Measurements from ENCODE around the gene DAB2IP. TPM values are rescaled to one million over a fixed set of nuclear protein-coding genes. Genes with fewer than 3 reads are reported as not detected.

DAB2IP gene
- polyA plus RNA-seq, 1 experiment: 20.4 TPM

GRCh38 chr9:121692606-121693387, 41.4 kb downstream of the DAB2IP start:
- Histone ChIP-seq H3K27me3 (ENCODE audit: control insufficient read depth, insufficient read depth, low read length) (no peaks in the 10 kb centered on the region), H3K4me3 (ENCODE audit: low read depth, low read length) (no peak overlapping the region), H3K9me3 (ENCODE audit: control insufficient read depth, insufficient read depth, low read length) (no peaks in the 10 kb centered on the region), H3K27ac (ENCODE audit: low read depth, low read length) (no peak overlapping the region)
- no peak for DNase-seq (ENCODE audit: low read depth, low spot score)
- CTCF ChIA-PET: interaction anchor here (0.8 to 1.1 kb wide), 3 partner anchors 142 to 298 kb away, joined by 3 to 5 read pairs (median 3); no protein-coding TSS in a partner anchor
- no peak for TF ChIP-seq CTCF (IDR thresholded peaks at IDR 0.05; ENCODE audit: low read depth, low read length)
- POLR2A ChIA-PET: no interaction called here

DNA sequence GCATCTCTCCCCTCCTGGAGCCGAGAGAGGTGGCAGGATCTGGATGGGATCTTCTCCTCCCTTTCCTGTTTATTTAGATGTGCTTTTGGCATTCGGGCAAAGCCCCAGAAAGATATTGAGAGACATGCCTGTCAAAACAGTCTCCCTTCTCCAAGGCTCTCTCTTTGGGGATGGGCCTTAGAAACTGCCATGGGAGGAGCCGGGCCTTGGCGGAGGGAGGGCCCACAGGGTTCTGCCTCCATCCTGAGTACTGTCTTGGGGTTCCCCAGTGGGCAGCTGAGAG, 41.9 kb downstream of the DAB2IP start:
- H3K27ac ChIP-seq (ENCODE audit: low read depth, low read length): no peak overlapping the region
- no peak for TF ChIP-seq CTCF (IDR thresholded peaks at IDR 0.05; ENCODE audit: low read depth, low read length)

GRCh38 chr9:121694001-121694400, 42.6 kb downstream of the DAB2IP start:
- CTCF ChIA-PET: interaction anchor here (1.2 to 2.8 kb wide), 5 partner anchors 11 to 290 kb away, joined by 3 to 21 read pairs (median 4); no protein-coding TSS in a partner anchor
- TF ChIP-seq CTCF (IDR thresholded peaks at IDR 0.05; ENCODE audit: low read depth, low read length): no peak
- Histone ChIP-seq H3K4me3 (ENCODE audit: low read depth, low read length) (no peak overlapping the region), H3K27ac (ENCODE audit: low read depth, low read length) (no peak overlapping the region), H3K9me3 (ENCODE audit: control insufficient read depth, insufficient read depth, low read length) (no peaks in the 10 kb centered on the region), H3K27me3 (ENCODE audit: control insufficient read depth, insufficient read depth, low read length) (no peaks in the 10 kb centered on the region)
- no peak for DNase-seq (ENCODE audit: low read depth, low spot score)
- POLR2A ChIA-PET: no interaction called here

More for the DNA sequence above, 41.9 kb downstream of the DAB2IP start:
- ChIA-PET POLR2A (no interaction called here), CTCF (interaction anchor here (1.4 to 2.8 kb wide), 2 partner anchors 147 to 290 kb away, joined by 3 to 21 read pairs; no protein-coding TSS in a partner anchor)
- no peak for DNase-seq (ENCODE audit: low read depth, low spot score)
- Histone ChIP-seq H3K4me3 (ENCODE audit: low read depth, low read length) (no peak overlapping the region), H3K9me3 (ENCODE audit: control insufficient read depth, insufficient read depth, low read length) (no peaks in the 10 kb centered on the region), H3K27me3 (ENCODE audit: control insufficient read depth, insufficient read depth, low read length) (no peaks in the 10 kb centered on the region)

GRCh38 chr9:121694600-121694999, 43.2 kb downstream of the DAB2IP start:
- ChIA-PET CTCF (interaction anchor here (1.2 to 2.9 kb wide), 6 partner anchors 11 to 296 kb away, joined by 3 to 21 read pairs (median 6); no protein-coding TSS in a partner anchor), POLR2A (interaction anchor here (0.8 kb wide), 1 partner anchor 10 kb away, joined by 3 read pairs; no protein-coding TSS in a partner anchor)
- DNase-seq (ENCODE audit: low read depth, low spot score): no peak
- Histone ChIP-seq H3K9me3 (ENCODE audit: control insufficient read depth, insufficient read depth, low read length) (no peaks in the 10 kb centered on the region), H3K27ac (ENCODE audit: low read depth, low read length) (no peak overlapping the region), H3K27me3 (ENCODE audit: control insufficient read depth, insufficient read depth, low read length) (no peaks in the 10 kb centered on the region), H3K4me3 (ENCODE audit: low read depth, low read length) (no peak overlapping the region)
- TF ChIP-seq CTCF (IDR thresholded peaks at IDR 0.05; ENCODE audit: low read depth, low read length): no peak

- Histone ChIP-seq H3K27ac (ENCODE audit: low read depth, low read length) (no peak overlapping the region), H3K4me3 (ENCODE audit: low read depth, low read length) (no peak overlapping the region), H3K27me3 (ENCODE audit: control insufficient read depth, insufficient read depth, low read length) (no peaks in the 10 kb centered on the region), H3K9me3 (ENCODE audit: control insufficient read depth, insufficient read depth, low read length) (no peaks in the 10 kb centered on the region)
- ChIA-PET POLR2A (interaction anchor here (0.6 kb wide), 1 partner anchor 288 kb away, joined by 7 read pairs; no protein-coding TSS in a partner anchor), CTCF (interaction anchor here (0.5 to 4.2 kb wide), 9 partner anchors 10 to 294 kb away, joined by 3 to 26 read pairs (median 5); no protein-coding TSS in a partner anchor)
- no peak for DNase-seq (ENCODE audit: low read depth, low spot score)
- TF ChIP-seq CTCF (IDR thresholded peaks at IDR 0.05; ENCODE audit: low read depth, low read length): no peak
Observed at GRCh38 chr9:121696930-121697329, 45.5 kb downstream of the DAB2IP start.
